ENCODE measurements around the gene PRRT4. TPM values are rescaled to one million over a fixed set of nuclear protein-coding genes. Genes with fewer than 3 reads are reported as not detected.
A peak's percentile ranks its signal among the peaks of the same experiment; 100 is the strongest.

The PRRT4 gene
- total and polyA plus RNA-seq, 2 donors (not counting 1 experiment from before 2014, with no cell fraction given): under 0.01 to 0.03 TPM

GRCh38 chr7:128398841-128399135 is 37.3 kb upstream of the PRRT4 start:
- peaks cover 35% of the 10 kb centered on the region for H3K36me3 ChIP-seq (ENCODE audit: control insufficient read depth, insufficient read depth, low read length)
- H2AFZ ChIP-seq (ENCODE audit: low read length): no peak overlapping the region
- no peak for TF ChIP-seq EZH2 (IDR thresholded peaks at IDR 0.05; ENCODE audit: low read length, missing control alignments)
- TF ChIP-seq, protein P1, sequence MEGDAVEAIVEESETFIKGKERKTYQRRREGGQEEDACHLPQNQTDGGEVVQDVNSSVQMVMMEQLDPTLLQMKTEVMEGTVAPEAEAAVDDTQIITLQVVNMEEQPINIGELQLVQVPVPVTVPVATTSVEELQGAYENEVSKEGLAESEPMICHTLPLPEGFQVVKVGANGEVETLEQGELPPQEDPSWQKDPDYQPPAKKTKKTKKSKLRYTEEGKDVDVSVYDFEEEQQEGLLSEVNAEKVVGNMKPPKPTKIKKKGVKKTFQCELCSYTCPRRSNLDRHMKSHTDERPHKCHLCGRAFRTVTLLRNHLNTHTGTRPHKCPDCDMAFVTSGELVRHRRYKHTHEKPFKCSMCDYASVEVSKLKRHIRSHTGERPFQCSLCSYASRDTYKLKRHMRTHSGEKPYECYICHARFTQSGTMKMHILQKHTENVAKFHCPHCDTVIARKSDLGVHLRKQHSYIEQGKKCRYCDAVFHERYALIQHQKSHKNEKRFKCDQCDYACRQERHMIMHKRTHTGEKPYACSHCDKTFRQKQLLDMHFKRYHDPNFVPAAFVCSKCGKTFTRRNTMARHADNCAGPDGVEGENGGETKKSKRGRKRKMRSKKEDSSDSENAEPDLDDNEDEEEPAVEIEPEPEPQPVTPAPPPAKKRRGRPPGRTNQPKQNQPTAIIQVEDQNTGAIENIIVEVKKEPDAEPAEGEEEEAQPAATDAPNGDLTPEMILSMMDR (conservative IDR thresholded peaks at IDR 0.05 in 1 of 2, IDR thresholded peaks at IDR 0.05 in 1 of 2; ENCODE audit: low read depth in 1 of 2, low read length in 2 of 2): no peak
- no peaks in the 10 kb centered on the region for H3K4me1 ChIP-seq (ENCODE audit: control insufficient read depth, extremely low read depth, insufficient read depth, low read length)
- no peak for DNase-seq (ENCODE audit: low read depth in 2 of 2)
- H3K27ac ChIP-seq (ENCODE audit: insufficient read depth, low read length): no peak overlapping the region
- H3K9ac ChIP-seq (ENCODE audit: insufficient read depth, low read length): no peak overlapping the region
- no peaks in the 10 kb centered on the region for H4K20me1 ChIP-seq (ENCODE audit: control insufficient read depth, extremely low read depth, insufficient read depth, low read length)
- H3K27me3 ChIP-seq (ENCODE audit: control insufficient read depth, insufficient read depth, low read length): no peaks in the 10 kb centered on the region
- H3K4me3 ChIP-seq (replicated peaks in 1 of 4; ENCODE audit: control extremely low read depth in 1 of 4, insufficient read depth in 1 of 4, low read depth in 3 of 4, low read length in 4 of 4): no peak overlapping the region
- no peaks in the 10 kb centered on the region for H3K79me2 ChIP-seq (ENCODE audit: control insufficient read depth, insufficient read depth, low read length)
- H3K9me3 ChIP-seq (ENCODE audit: control insufficient read depth, insufficient read depth, low read depth, low read length): no peaks in the 10 kb centered on the region
- H3K4me2 ChIP-seq (ENCODE audit: extremely low read depth, insufficient read depth, low read length): no peak overlapping the region

- no peak overlapping the region for H3K27ac ChIP-seq (ENCODE audit: insufficient read depth, low read length)
- H3K27me3 ChIP-seq (ENCODE audit: control insufficient read depth, insufficient read depth, low read length): no peaks in the 10 kb centered on the region
- TF ChIP-seq, protein P1 (conservative IDR thresholded peaks at IDR 0.05 in 1 of 2, IDR thresholded peaks at IDR 0.05 in 1 of 2; ENCODE audit: low read depth in 1 of 2, low read length in 2 of 2): peak; percentile 97 to 98
- no peak for TF ChIP-seq EZH2 (IDR thresholded peaks at IDR 0.05; ENCODE audit: low read length, missing control alignments)
- peak in 1 of 2 donors; percentile 46 for DNase-seq (ENCODE audit: low read depth in 2 of 2)
- no peaks in the 10 kb centered on the region for H3K9me3 ChIP-seq (ENCODE audit: control insufficient read depth, insufficient read depth, low read depth, low read length)
- H4K20me1 ChIP-seq (ENCODE audit: control insufficient read depth, extremely low read depth, insufficient read depth, low read length): no peaks in the 10 kb centered on the region
- peaks cover 36% of the 10 kb centered on the region for H3K36me3 ChIP-seq (ENCODE audit: control insufficient read depth, insufficient read depth, low read length)
- H2AFZ ChIP-seq (ENCODE audit: low read length): no peak overlapping the region
- H3K4me1 ChIP-seq (ENCODE audit: control insufficient read depth, extremely low read depth, insufficient read depth, low read length): no peaks in the 10 kb centered on the region
- H3K4me3 ChIP-seq (replicated peaks in 1 of 4; ENCODE audit: control extremely low read depth in 1 of 4, insufficient read depth in 1 of 4, low read depth in 3 of 4, low read length in 4 of 4): no peak overlapping the region
- H3K4me2 ChIP-seq (ENCODE audit: extremely low read depth, insufficient read depth, low read length): no peak overlapping the region
- no peaks in the 10 kb centered on the region for H3K79me2 ChIP-seq (ENCODE audit: control insufficient read depth, insufficient read depth, low read length)
- H3K9ac ChIP-seq (ENCODE audit: insufficient read depth, low read length): no peak overlapping the region
Measured at GRCh38 chr7:128398016-128398840, 36.7 kb upstream of the PRRT4 start.

- no peaks in the 10 kb centered on the region for H4K20me1 ChIP-seq (ENCODE audit: control insufficient read depth, extremely low read depth, insufficient read depth, low read length)
- H3K9me3 ChIP-seq (ENCODE audit: control insufficient read depth, insufficient read depth, low read depth, low read length): no peaks in the 10 kb centered on the region
- H3K36me3 ChIP-seq (ENCODE audit: control insufficient read depth, insufficient read depth, low read length): peaks cover 37% of the 10 kb centered on the region
- H3K27ac ChIP-seq (ENCODE audit: insufficient read depth, low read length): no peak overlapping the region
- no peaks in the 10 kb centered on the region for H3K79me2 ChIP-seq (ENCODE audit: control insufficient read depth, insufficient read depth, low read length)
- no peak overlapping the region for H3K9ac ChIP-seq (ENCODE audit: insufficient read depth, low read length)
- H3K4me2 ChIP-seq (ENCODE audit: extremely low read depth, insufficient read depth, low read length): no peak overlapping the region
- no peak overlapping the region for H3K4me3 ChIP-seq (replicated peaks in 1 of 4; ENCODE audit: control extremely low read depth in 1 of 4, insufficient read depth in 1 of 4, low read depth in 3 of 4, low read length in 4 of 4)
- H3K27me3 ChIP-seq (ENCODE audit: control insufficient read depth, insufficient read depth, low read length): no peaks in the 10 kb centered on the region
- H3K4me1 ChIP-seq (ENCODE audit: control insufficient read depth, extremely low read depth, insufficient read depth, low read length): no peaks in the 10 kb centered on the region
- no peak for DNase-seq (ENCODE audit: low read depth in 2 of 2)
- TF ChIP-seq, protein P1 (conservative IDR thresholded peaks at IDR 0.05 in 1 of 2, IDR thresholded peaks at IDR 0.05 in 1 of 2; ENCODE audit: low read depth in 1 of 2, low read length in 2 of 2): no peak
- no peak for TF ChIP-seq EZH2 (IDR thresholded peaks at IDR 0.05; ENCODE audit: low read length, missing control alignments)
- no peak overlapping the region for H2AFZ ChIP-seq (ENCODE audit: low read length)
Measured at GRCh38 chr7:128396357-128396756, 34.9 kb upstream of the PRRT4 start.
